ENCODE data around the gene SERTM1.

The SERTM1 gene

DNA sequence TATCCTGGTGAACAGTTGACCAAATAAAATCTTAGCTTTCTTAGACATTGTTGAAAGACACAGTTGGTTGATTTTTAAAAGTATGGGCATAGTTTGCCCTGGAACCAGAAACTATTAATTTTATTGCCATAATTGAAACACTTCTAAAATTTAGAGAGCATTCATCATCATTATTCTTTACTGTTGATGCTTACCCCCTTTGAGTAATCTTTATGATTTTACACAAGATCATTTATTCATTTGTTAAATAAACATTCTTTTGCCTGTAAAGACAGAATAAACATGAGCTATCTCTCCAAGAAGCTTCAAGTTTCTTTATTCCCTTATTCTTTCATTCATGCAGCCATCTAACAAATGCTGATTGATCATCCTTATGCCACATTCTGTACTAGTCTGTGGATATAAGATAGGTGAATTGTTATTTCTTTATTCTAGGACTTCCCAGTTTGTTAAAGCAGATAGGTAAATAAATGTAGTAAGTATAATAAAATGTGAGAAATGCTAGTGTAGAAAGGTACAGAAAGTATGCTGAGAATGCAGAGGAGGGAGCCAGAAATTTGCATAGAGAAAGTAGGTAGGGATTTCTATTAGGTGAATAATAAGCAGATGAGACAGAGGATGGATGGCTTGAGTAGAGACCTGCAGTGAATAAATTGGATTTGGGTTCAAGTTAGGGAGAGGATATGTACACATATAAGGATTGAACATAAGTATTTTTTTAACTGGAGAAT, 8.2 kb downstream of the SERTM1 start:
- no peak for DNase-seq (ENCODE audit: low spot score)
- no peak for TF ChIP-seq CTCF (IDR thresholded peaks at IDR 0.05; ENCODE audit: extremely low read depth, missing control alignments)

GRCh38 chr13:36683701-36684100, 9.9 kb downstream of the SERTM1 start:
- TF ChIP-seq CTCF (IDR thresholded peaks at IDR 0.05; ENCODE audit: extremely low read depth, missing control alignments), result no peak
- DNase-seq (ENCODE audit: low spot score), result no peak

DNA sequence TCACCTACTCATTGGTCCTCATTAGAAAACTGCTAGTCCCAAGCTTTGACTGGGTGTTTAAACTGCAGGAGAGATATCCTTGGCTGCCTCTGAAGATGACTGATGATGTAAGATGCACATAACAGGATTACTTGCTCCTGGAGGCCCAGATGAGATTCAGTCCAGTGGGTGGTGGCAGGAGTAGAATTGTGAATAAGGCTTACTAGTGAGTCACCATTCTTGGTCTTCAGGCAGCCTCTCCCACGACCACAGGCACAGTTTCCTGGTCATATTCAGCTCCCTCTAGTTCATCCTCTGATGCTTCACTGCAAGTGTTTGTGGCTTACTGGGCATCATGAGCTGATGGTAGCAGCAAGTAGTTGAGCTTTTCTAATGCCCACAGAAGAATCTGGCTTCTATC, 12.1 kb downstream of the SERTM1 start:
- no peak for TF ChIP-seq CTCF (IDR thresholded peaks at IDR 0.05; ENCODE audit: extremely low read depth, missing control alignments)
- DNase-seq (ENCODE audit: low spot score), result no peak

- TF ChIP-seq CTCF (IDR thresholded peaks at IDR 0.05; ENCODE audit: extremely low read depth, missing control alignments), result no peak
- DNase-seq (ENCODE audit: low spot score), result no peak
These were observed 22.7 kb downstream of the SERTM1 start for GRCh38 chr13:36696410-36697010.

GRCh38 chr13:36700170-36700569, 26.4 kb downstream of the SERTM1 start:
- no peak for TF ChIP-seq CTCF (IDR thresholded peaks at IDR 0.05; ENCODE audit: extremely low read depth, missing control alignments)
- no peak for DNase-seq (ENCODE audit: low spot score)

DNA sequence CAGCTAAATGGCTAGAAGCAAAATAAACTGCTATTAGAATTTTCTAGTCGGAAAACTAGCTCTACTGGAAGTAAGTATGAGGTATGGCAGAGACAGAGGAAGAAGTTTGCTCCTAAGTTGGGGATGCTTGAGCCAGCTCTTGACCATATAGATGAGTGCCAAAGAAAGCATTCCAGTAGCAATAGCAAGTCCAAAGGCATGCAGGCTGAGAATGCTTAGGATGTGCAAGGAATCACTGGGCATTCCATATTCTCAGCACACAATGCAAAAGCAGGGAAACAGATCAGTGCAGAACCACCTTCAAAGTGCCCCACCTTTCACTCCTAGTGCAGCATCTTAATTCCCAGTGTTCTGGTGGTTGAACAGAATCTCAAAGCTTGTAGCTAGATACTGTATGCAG, 32.9 kb downstream of the SERTM1 start:
- DNase-seq (ENCODE audit: low spot score), result no peak
- no peak for TF ChIP-seq CTCF (IDR thresholded peaks at IDR 0.05; ENCODE audit: extremely low read depth, missing control alignments)

DNA sequence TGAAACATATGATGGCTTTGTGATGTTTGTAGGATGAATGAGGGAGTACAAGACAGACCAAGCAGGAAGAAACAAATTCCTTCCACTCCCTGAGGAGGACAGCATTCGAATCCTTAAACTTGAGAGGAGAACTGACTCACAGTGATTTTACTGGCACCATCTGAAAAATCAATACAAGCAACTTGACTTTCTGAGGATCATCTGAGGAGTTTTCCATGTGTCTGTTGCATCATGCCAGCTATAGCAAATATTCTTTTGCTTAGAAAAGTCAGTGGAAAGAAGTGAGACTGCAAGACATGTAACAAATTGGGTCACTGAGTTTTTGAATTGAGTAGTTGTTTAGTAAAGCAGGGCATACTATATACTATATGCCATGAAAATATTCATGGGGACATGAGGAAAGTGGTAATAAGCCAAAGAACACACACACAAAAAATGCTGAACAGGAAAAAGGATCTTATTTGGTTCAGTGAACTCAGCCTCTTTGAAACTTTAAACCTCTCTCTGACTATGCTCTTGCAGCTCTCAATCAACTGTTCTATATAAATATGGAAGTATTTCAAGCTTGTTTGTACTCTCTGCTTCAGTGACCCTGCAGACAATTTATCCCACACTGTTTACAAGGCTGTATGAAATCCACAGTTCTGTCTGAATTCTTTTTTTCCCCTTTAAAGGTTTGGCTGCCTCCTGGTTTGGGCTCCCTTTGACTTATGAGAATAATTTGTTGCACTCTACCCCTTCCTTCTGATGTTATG, 35.5 kb downstream of the SERTM1 start:
- no peak for DNase-seq (ENCODE audit: low spot score)
- TF ChIP-seq CTCF (IDR thresholded peaks at IDR 0.05; ENCODE audit: extremely low read depth, missing control alignments), result no peak
